HepG2 (cell line): ENCODE data around the gene MAP1B. TPM values are rescaled to one million over a fixed set of nuclear protein-coding genes. Genes with fewer than 3 reads are reported as not detected.

Experiments used
- ARHGAP35 ChIP-seq: sonication (generic); formaldehyde crosslinking; IDR thresholded peaks from 2 replicates; pipeline ENCODE4 v1.9.0; 2022; ENCODE audit warnings: mild to moderate bottlenecking, inconsistent platforms, moderate library complexity, missing genetic modification reagents, borderline replicate concordance
- ATF7 ChIP-seq, 2 experiments: fragments of 450-650 bp in 1 of 2; sonication (generic) in 1 of 2; formaldehyde crosslinking in 1 of 2; IDR thresholded peaks; 2 replicates each; pipeline versions ENCODE4 v1.4.0 to v1.6.1; 2016 to 2020; ENCODE audit warnings: antibody characterized with exemption in 1 of 2, mild to moderate bottlenecking in 1 of 2, missing genetic modification reagents in 1 of 2
- CREBL2 ChIP-seq: sonication (generic); formaldehyde crosslinking; IDR thresholded peaks from 2 replicates; pipeline ENCODE4 v1.8.1; 2023; ENCODE audit warnings: missing genetic modification reagents, mild to moderate bottlenecking, borderline replicate concordance
- ELF3 ChIP-seq: IDR thresholded peaks from 2 replicates; pipeline ENCODE4 v1.6.1; 2016; ENCODE audit warnings: missing genetic modification reagents, missing compliant biosample characterization
- EP300 ChIP-seq, 3 experiments: sonication (generic) in 1 of 3; formaldehyde crosslinking in 1 of 3; IDR thresholded peaks; 2 replicates each; pipeline versions ENCODE4 v1.5.1 to v1.6.1; 2011 to 2020; ENCODE audit warnings: low read depth in 2 of 3, low read length in 2 of 3, borderline replicate concordance in 1 of 3, improper control_type of control experiment in 1 of 3, mild to moderate bottlenecking in 1 of 3, missing genetic modification reagents in 1 of 3, moderate library complexity in 1 of 3
- GABPB1 ChIP-seq: IDR thresholded peaks from 2 replicates; pipeline ENCODE4 v1.6.1; 2016; ENCODE audit warnings: mild to moderate bottlenecking, missing genetic modification reagents, moderate library complexity, missing compliant biosample characterization
- HMGXB4 ChIP-seq, 2 experiments: sonication (generic) in 1 of 2; formaldehyde crosslinking in 1 of 2; IDR thresholded peaks; 2 replicates each; pipeline versions ENCODE4 v1.4.0 to v1.6.1; 2018 to 2020; ENCODE audit warnings: missing genetic modification reagents in 2 of 2, borderline replicate concordance in 1 of 2, low read depth in 1 of 2, mild to moderate bottlenecking in 1 of 2, missing biosample characterization in 1 of 2
- MEIS2 ChIP-seq: sonication (generic); formaldehyde crosslinking; IDR thresholded peaks from 2 replicates; pipeline ENCODE4 v1.9.0; 2021; ENCODE audit warnings: mild to moderate bottlenecking, missing genetic modification reagents
- PATZ1 ChIP-seq: sonication (generic); formaldehyde crosslinking; IDR thresholded peaks from 2 replicates; pipeline ENCODE4 v1.4.0; 2020; ENCODE audit warnings: missing genetic modification reagents
- THAP11 ChIP-seq: IDR thresholded peaks from 2 replicates; pipeline ENCODE4 v1.6.1; 2016; ENCODE audit warnings: missing biosample characterization, missing genetic modification reagents
- ZMYM4 ChIP-seq: sonication (generic); formaldehyde crosslinking; IDR thresholded peaks from 2 replicates; pipeline ENCODE4 v1.8.1; 2023; ENCODE audit warnings: mild to moderate bottlenecking, missing genetic modification reagents
- ZNF337 ChIP-seq: sonication (generic); formaldehyde crosslinking; IDR thresholded peaks from 2 replicates; pipeline ENCODE4 v1.5.1; 2020; ENCODE audit warnings: missing genetic modification reagents, low read depth, mild to moderate bottlenecking, borderline replicate concordance
- ZNF407 ChIP-seq: sonication (generic); formaldehyde crosslinking; IDR thresholded peaks from one replicate; pipeline ENCODE4 v1.5.1; 2020; ENCODE audit warnings: mild to moderate bottlenecking, missing genetic modification reagents; ENCODE audit errors: not compliant biosample characterization
- ZNF792 ChIP-seq: IDR thresholded peaks from 2 replicates; pipeline ENCODE4 v1.6.1; 2016
- polyA plus RNA-seq, 8 experiments: library from polyadenylated mRNA; depleted of rRNA in 3 of 8; stranded (reverse) in 7 of 8; unstranded in 1 of 8; fragments of >200 nt; fragmentation: Illumina TruSeq in 4 of 8; extraction: Trizol in 4 of 8; gene quantifications; 2 replicates each; pipeline versions ENCODE4 v1.2.1 to v1.2.3, GENCODE V29; 2011 to 2016; ENCODE audit warnings: low read depth in 4 of 8, missing spikeins in 1 of 8, mixed read lengths in 1 of 8; ENCODE audit not compliant: insufficient read depth in 1 of 8
- total RNA-seq, 5 experiments: library from RNA; depleted of rRNA; stranded (reverse); fragments of >200 nt; fragmentation: Illumina TruSeq; extraction: Trizol; gene quantifications; 2 replicates each; pipeline ENCODE4 v1.2.3, GENCODE V29; 2016; ENCODE audit warnings: low read depth in 1 of 5

Gene MAP1B
- total and polyA plus RNA-seq, 2 of the 13 experiments (the other 11 are each of a cell fraction or from before 2014, with no cell fraction given) = 3.3 to 6.2 TPM

- TF ChIP-seq ARHGAP35 (CRISPR knock-in tag) = no peak
- peak in 1 of 2 experiments; percentile 9; a peak in 1 of 4 replicates for TF ChIP-seq HMGXB4 (CRISPR knock-in tag; IDR thresholded peaks at IDR 0.05; ENCODE audit: borderline replicate concordance in 1 of 2, low read depth in 1 of 2)
- TF ChIP-seq ATF7 (IDR thresholded peaks at IDR 0.05) = no peak
- TF ChIP-seq ATF7 (CRISPR knock-in tag; IDR thresholded peaks at IDR 0.05) = peak; percentile 75; the same call in 1 of the 2 replicates
- peak; percentile 19; the same call in 1 of the 2 replicates for TF ChIP-seq PATZ1 (CRISPR knock-in tag)
- TF ChIP-seq CREBL2 (CRISPR knock-in tag) = 0 out of 2 replicates have a peak, but pooled peaks have one; percentile 53
- peak; percentile 86 for TF ChIP-seq GABPB1
- no peak for TF ChIP-seq ZNF407 (CRISPR knock-in tag)
- TF ChIP-seq ZNF337 (CRISPR knock-in tag) = no peak
- TF ChIP-seq ELF3 (CRISPR knock-in tag) = peak; percentile 42; the same call in 1 of the 2 replicates
- TF ChIP-seq ZNF792 = 0 out of 2 replicates have a peak, but pooled peaks have one; percentile 19
- peak; percentile 57 for TF ChIP-seq THAP11 (CRISPR knock-in tag)
- TF ChIP-seq ZMYM4 = peak; percentile 65; the same call in 1 of the 2 replicates
- TF ChIP-seq EP300 (IDR thresholded peaks at IDR 0.05; ENCODE audit: low read depth in 2 of 2, low read length in 2 of 2) = no peak
- no peak for TF ChIP-seq EP300 (CRISPR knock-in tag; IDR thresholded peaks at IDR 0.05; ENCODE audit: borderline replicate concordance)
- peak; percentile 37; the same call in 1 of the 2 replicates for TF ChIP-seq MEIS2 (CRISPR knock-in tag)
Measured at GRCh38 chr5:72107131-72107900, at the start of gene MAP1B (continued).
